A549 (cell line): ENCODE results near the gene MXI1. TPM values are rescaled to one million over a fixed set of nuclear protein-coding genes. Genes with fewer than 3 reads are reported as not detected.

ENCODE experiments used
- ATAC-seq, 2 experiments: fragments of 200-7000 bp in 1 of 2; fragments of >200 bp in 1 of 2; cut with Nextera tagmentation in 1 of 2; cut with Tn5 transposase in 1 of 2; 3 replicates each; pipeline versions ENCODE4 v1.8.0 to v1.9.1; 2018 to 2020; ENCODE audit warnings: mild to moderate bottlenecking in 1 of 2, moderate library complexity in 1 of 2
- CTCF ChIA-PET: fragments of 300-600 bp; sonication (Branson Sonifier 250); formaldehyde crosslinking; extraction: SDS; loops from one replicate; lab custom pipeline; 2021; ENCODE audit warnings: antibody characterized with exemption, inconsistent platforms; lab: Yijun Ruan, JAX
- POLR2A ChIA-PET: fragments of 350-600 bp; formaldehyde crosslinking; extraction: SDS; loops from one replicate; lab custom pipeline; 2021; ENCODE audit warnings: antibody characterized with exemption, inconsistent platforms; lab: Yijun Ruan, JAX
- DNase-seq, 2 experiments: peaks; one replicate each; pipeline versions ENCODE4 v3.0.0 to v3.0.0-alpha.2; 2011 to 2016; ENCODE audit warnings: low read depth in 1 of 2, low spot score in 1 of 2
- FAIRE-seq: peaks from 2 replicates; lab custom pipeline; 2011; peaks lifted over from hg19 to GRCh38; lab: Jason Lieb, UNC
- H3K27ac ChIP-seq, 2 experiments: fragments of >200 bp; sonication (Bioruptor Twin); formaldehyde crosslinking; 3 replicates each; pipeline ENCODE4 v1.5.1; 2016 to 2017
- H3K4me1 ChIP-seq: fragments of >200 bp; sonication (Bioruptor Twin); formaldehyde crosslinking; 3 replicates; pipeline ENCODE4 v1.6.1; 2016
- H3K4me2 ChIP-seq: fragments of >200 bp; sonication (Bioruptor Twin); formaldehyde crosslinking; 3 replicates; pipeline ENCODE4 v1.6.1; 2016
- H3K4me3 ChIP-seq: fragments of >200 bp; sonication (Bioruptor Twin); formaldehyde crosslinking; 3 replicates; pipeline ENCODE4 v1.5.1; 2016
- H3K9me3 ChIP-seq: fragments of >200 bp; sonication (Bioruptor Twin); formaldehyde crosslinking; 3 replicates; pipeline ENCODE4 v1.6.1; 2016
- BHLHE40 ChIP-seq: IDR thresholded peaks from 2 replicates; pipeline ENCODE4 v1.6.1; 2012; ENCODE audit warnings: low read depth, low read length, inconsistent platforms
- CBX2 ChIP-seq: fragments of 200-600 bp; sonication (generic); IDR thresholded peaks from 2 replicates; pipeline ENCODE4 v1.6.1; 2016; ENCODE audit warnings: low read depth, mild to moderate bottlenecking, borderline replicate concordance
- CEBPB ChIP-seq, 2 experiments: fragments of >200 bp in 1 of 2; sonication (Bioruptor Twin) in 1 of 2; formaldehyde crosslinking in 1 of 2; IDR thresholded peaks; 2 replicates each; pipeline ENCODE4 v1.6.1; 2012 to 2016
- CHD4 ChIP-seq: fragments of 200-600 bp; sonication (generic); IDR thresholded peaks from 2 replicates; pipeline ENCODE4 v1.6.1; 2016; ENCODE audit warnings: antibody characterized with exemption, mild to moderate bottlenecking, borderline replicate concordance
- CTCF ChIP-seq: fragments of >200 bp; sonication (Bioruptor Twin); formaldehyde crosslinking; IDR thresholded peaks from 3 replicates; pipeline ENCODE4 v1.5.1; 2016
- FOSB ChIP-seq: fragments of 250-450 bp; sonication (Bioruptor Pico); IDR thresholded peaks from 2 replicates; pipeline ENCODE4 v1.5.0; 2020; ENCODE audit warnings: mild to moderate bottlenecking, moderate library complexity
- FOSL2 ChIP-seq, 2 experiments: fragments of 450-650 bp in 1 of 2; fragments of >200 bp in 1 of 2; sonication (Bioruptor Twin) in 1 of 2; formaldehyde crosslinking; IDR thresholded peaks; 2 replicates each; pipeline versions ENCODE4 v1.5.0 to v1.6.1; 2016 to 2020; ENCODE audit warnings: mild to moderate bottlenecking in 1 of 2, moderate library complexity in 1 of 2
- FOXS1 ChIP-seq: fragments of 250-450 bp; sonication (Bioruptor Pico); IDR thresholded peaks from 2 replicates; pipeline ENCODE4 v1.5.0; 2020; ENCODE audit warnings: mild to moderate bottlenecking, moderate library complexity
- GATA3 ChIP-seq: IDR thresholded peaks from 2 replicates; pipeline ENCODE4 v1.6.1; 2012; ENCODE audit warnings: borderline replicate concordance
- HDAC2 ChIP-seq: fragments of 200-600 bp; sonication (generic); IDR thresholded peaks from 2 replicates; pipeline ENCODE4 v1.6.1; 2016
- HES2 ChIP-seq: fragments of >200 bp; sonication (Bioruptor Twin); formaldehyde crosslinking; IDR thresholded peaks from 2 replicates; pipeline ENCODE4 v1.6.1; 2016
- HMGXB4 ChIP-seq: fragments of 250-450 bp; sonication (Bioruptor Pico); IDR thresholded peaks from 2 replicates; pipeline ENCODE4 v1.5.0; 2021; ENCODE audit warnings: mild to moderate bottlenecking, moderate library complexity, borderline replicate concordance
- HOXB13 ChIP-seq: fragments of 250-450 bp; sonication (Bioruptor Pico); IDR thresholded peaks from 2 replicates; pipeline ENCODE4 v1.5.0; 2020; ENCODE audit warnings: low read depth, mild to moderate bottlenecking, moderate library complexity
- HOXB5 ChIP-seq: fragments of 250-450 bp; sonication (Bioruptor Pico); IDR thresholded peaks from 2 replicates; pipeline ENCODE4 v1.5.0; 2020; ENCODE audit warnings: mild to moderate bottlenecking, moderate library complexity
- KDM1A ChIP-seq: fragments of 200-600 bp; sonication (generic); IDR thresholded peaks from 2 replicates; pipeline ENCODE4 v1.6.1; 2016; ENCODE audit warnings: low read depth, mild to moderate bottlenecking
- KDM5A ChIP-seq: fragments of 200-600 bp; sonication (generic); IDR thresholded peaks from 2 replicates; pipeline ENCODE4 v1.6.1; 2016; ENCODE audit warnings: antibody characterized with exemption, mild to moderate bottlenecking
- MAX ChIP-seq: IDR thresholded peaks from 2 replicates; pipeline ENCODE4 v1.6.1; 2012
- MAZ ChIP-seq: fragments of 150-350 bp; IDR thresholded peaks from 2 replicates; pipeline ENCODE4 v1.6.1; 2014; ENCODE audit warnings: antibody characterized with exemption, low read depth, low read length, borderline replicate concordance
- NR3C1 ChIP-seq: fragments of >200 bp; sonication (Bioruptor Twin); formaldehyde crosslinking; IDR thresholded peaks from 3 replicates; pipeline ENCODE4 v1.6.1; 2017
- POLR2AphosphoS2 ChIP-seq: conservative IDR thresholded peaks from 2 replicates; pipeline ENCODE4 v1.6.1; 2012; ENCODE audit warnings: low read length, improper control_type of control experiment, inconsistent platforms
- RCOR1 ChIP-seq: fragments of 150-350 bp; IDR thresholded peaks from 2 replicates; pipeline ENCODE4 v1.6.1; 2014; ENCODE audit warnings: antibody characterized with exemption, low read length, low read depth
- REST ChIP-seq: fragments of 200-600 bp; sonication (generic); IDR thresholded peaks from 2 replicates; pipeline ENCODE4 v1.6.1; 2016; ENCODE audit warnings: antibody characterized with exemption, mild to moderate bottlenecking, moderate library complexity
- RNF2 ChIP-seq: fragments of 200-600 bp; sonication (generic); IDR thresholded peaks from 2 replicates; pipeline ENCODE4 v1.6.1; 2016; ENCODE audit warnings: low read depth, mild to moderate bottlenecking, antibody characterized with exemption, moderate library complexity, borderline replicate concordance
- SMC3 ChIP-seq: fragments of >200 bp; sonication (Bioruptor Twin); formaldehyde crosslinking; IDR thresholded peaks from 3 replicates; pipeline ENCODE4 v1.6.1; 2018; ENCODE audit warnings: inconsistent platforms
- ZC3H11A ChIP-seq: fragments of 450-650 bp; IDR thresholded peaks from 2 replicates; pipeline ENCODE4 v1.6.1; 2014; ENCODE audit warnings: antibody characterized with exemption, mild to moderate bottlenecking
- ZFP36 ChIP-seq: fragments of 450-650 bp; IDR thresholded peaks from 2 replicates; pipeline ENCODE4 v1.6.1; 2014; ENCODE audit warnings: borderline replicate concordance; ENCODE audit not compliant: partially characterized antibody
- WGBS: methylation state at CpG from one replicate; pipeline ENCODE4 v1.1.6; 2017; ENCODE audit errors: missing lambda C conversion rate; 5-methylcytosine and 5-hydroxymethylcytosine counted together
- polyA plus RNA-seq, 4 experiments: library from polyadenylated mRNA; depleted of rRNA in 3 of 4; stranded (reverse); fragments of >200 nt; fragmentation: RNase III in 1 of 4; extraction: RNeasy Plus Mini Kit Qiagen cat#74134 plus additional on column Dnase treatment in 1 of 4; gene quantifications; 2 replicates in 3 of 4; 3 replicates in 1 of 4; pipeline ENCODE4 v1.2.3, GENCODE V29; 2011 to 2017

Gene MXI1
- polyA plus RNA-seq, 2 of the 4 experiments (the other 2 are of a cell fraction): 7.1 to 15.7 TPM

- FAIRE-seq (no peak), DNase-seq (no peak), ATAC-seq (no peak)
- no peak overlapping the region for H3K27ac ChIP-seq
- H3K4me3 ChIP-seq: no peak overlapping the region
- 94% methylated on average over 3 of the region's 3 CpGs for WGBS
- no peak overlapping the region for H3K4me2 ChIP-seq
- POLR2A ChIA-PET: no interaction called here
- no peaks in the 10 kb centered on the region for H3K9me3 ChIP-seq
- TF ChIP-seq HMGXB4 (CRISPR knock-in tag) (no peak), FOSL2 (IDR thresholded peaks at IDR 0.05) (no peak), FOSL2 (CRISPR knock-in tag; IDR thresholded peaks at IDR 0.05) (no peak), CTCF (no peak), FOSB (CRISPR knock-in tag) (no peak), KDM1A (no peak), KDM5A (no peak), MAX (no peak), RNF2 (no peak), HES2 (no peak), ZC3H11A (no peak), GATA3 (no peak)
- CTCF ChIA-PET: interaction anchor here (0.6 to 4.9 kb wide), 5 partner anchors 13 to 146 kb away, joined by 3 to 29 read pairs (median 7); no protein-coding TSS in a partner anchor
- peaks cover 6% of the 10 kb centered on the region; the same call in 1 of the 3 replicates for H3K4me1 ChIP-seq
Observed at GRCh38 chr10:110284262-110284661, 76.9 kb downstream of the MXI1 start.

GRCh38 chr10:110285501-110285900, 78.1 kb downstream of the MXI1 start:
- Histone ChIP-seq H3K27ac (no peak overlapping the region), H3K4me2 (no peak overlapping the region)
- TF ChIP-seq POLR2AphosphoS2 (no peak), HOXB5 (no peak), FOXS1 (no peak), RCOR1 (no peak), MAZ (no peak), BHLHE40 (no peak), HOXB13 (CRISPR knock-in tag) (no peak), FOSB (CRISPR knock-in tag) (no peak), NR3C1 (no peak), CEBPB (IDR thresholded peaks at IDR 0.05) (no peak), GATA3 (no peak), SMC3 (no peak), CBX2 (no peak), ZFP36 (no peak), CHD4 (no peak), HDAC2 (no peak), KDM5A (no peak), CTCF (no peak), REST (no peak)
- TF ChIP-seq, all 56 proteins: peak for 0
- CTCF ChIA-PET: interaction anchor here (1.3 to 4.9 kb wide), 5 partner anchors 54 to 401 kb away, joined by 3 to 29 read pairs (median 8); no protein-coding TSS in a partner anchor
- DNase-seq (no peak), FAIRE-seq (no peak), ATAC-seq (peak; percentile 39 to 49; a peak in 2 of 6 replicates)
- H3K4me3 ChIP-seq: no peak overlapping the region
- H3K4me1 ChIP-seq: peaks cover 6% of the 10 kb centered on the region; the same call in 1 of the 3 replicates
- H3K9me3 ChIP-seq: no peaks in the 10 kb centered on the region
- WGBS: 95% methylated on average over 2 of the region's 2 CpGs
- POLR2A ChIA-PET: interaction anchor here (0.5 to 1.6 kb wide), 2 partner anchors 11 to 77 kb away, joined by 3 read pairs; no protein-coding TSS in a partner anchor
